CD4-positive, CD25-positive, alpha-beta regulatory T cell (primary cell): ENCODE measurements around the gene KSR2. TPM values are rescaled to one million over a fixed set of nuclear protein-coding genes. Genes with fewer than 3 reads are reported as not detected.
"Not testable (repeated sequence)": the region's sequence is repeated elsewhere in the genome, so short reads cannot be mapped to it uniquely, and the experiment has no call there.

ENCODE experiments used
- ATAC-seq, 2 donors: fragments of 150-1000 bp; cut with Tn5 transposase; one replicate each; pipeline ENCODE4 v1.10.0; 2021; ENCODE audit warnings: low read depth in 2 of 2, moderate number of reproducible peaks in 2 of 2, moderate library complexity in 1 of 2
- DNase-seq, 3 donors: peaks; one replicate each; pipeline versions ENCODE4 v3.0.0 to v3.0.0-alpha.2; 2012 to 2022; ENCODE audit warnings: mixed read lengths in 1 of 3
- H3K27ac ChIP-seq: one replicate; pipeline ENCODE4 v1.7.0; 2013; ENCODE audit warnings: mild to moderate bottlenecking, low read length; ENCODE audit not compliant: insufficient read depth, poor library complexity, severe bottlenecking
- H3K27me3 ChIP-seq: one replicate; pipeline ENCODE4 v1.7.0; 2013; ENCODE audit warnings: low read length; ENCODE audit not compliant: control insufficient read depth, insufficient read depth
- H3K36me3 ChIP-seq: one replicate; pipeline ENCODE4 v1.7.0; 2013; ENCODE audit warnings: mild to moderate bottlenecking, low read length, moderate library complexity; ENCODE audit not compliant: control insufficient read depth, insufficient read depth
- H3K4me1 ChIP-seq: 2 replicates; pipeline ENCODE4 v1.7.0; 2013; ENCODE audit warnings: mild to moderate bottlenecking, low read length; ENCODE audit not compliant: insufficient read depth, control insufficient read depth, poor library complexity, severe bottlenecking
- H3K4me3 ChIP-seq: one replicate; pipeline ENCODE4 v1.7.0; 2013; ENCODE audit warnings: low read depth, mild to moderate bottlenecking, low read length, moderate library complexity
- H3K9me3 ChIP-seq, 2 experiments: 1 replicate in 1 of 2; 2 replicates in 1 of 2; pipeline ENCODE4 v1.7.0; 2013; ENCODE audit warnings: low read length in 2 of 2, mild to moderate bottlenecking in 1 of 2, moderate library complexity in 1 of 2; ENCODE audit not compliant: control insufficient read depth in 2 of 2
- H3K27ac Mint-ChIP-seq, 3 donors: one replicate each; pipeline ENCODE4 v1.8.0; 2020 to 2022; ENCODE audit warnings: mild to moderate bottlenecking in 3 of 3, mixed read lengths in 3 of 3, moderate library complexity in 2 of 3
- H3K27me3 Mint-ChIP-seq: one replicate; pipeline ENCODE4 v1.8.0; 2022; ENCODE audit warnings: mild to moderate bottlenecking, mixed read lengths
- H3K36me3 Mint-ChIP-seq: one replicate; pipeline ENCODE4 v1.8.0; 2020; ENCODE audit warnings: mixed read lengths
- H3K4me1 Mint-ChIP-seq, 4 donors: one replicate each; pipeline ENCODE4 v1.8.0; 2020 to 2022; ENCODE audit warnings: mixed read lengths in 4 of 4, mild to moderate bottlenecking in 1 of 4
- H3K4me3 Mint-ChIP-seq, 4 donors: one replicate each; pipeline ENCODE4 v1.8.0; 2020 to 2022; ENCODE audit warnings: mild to moderate bottlenecking in 4 of 4, mixed read lengths in 4 of 4, moderate library complexity in 3 of 4
- H3K9me3 Mint-ChIP-seq, 7 donors: one replicate each; pipeline ENCODE4 v1.8.0; 2020 to 2022; ENCODE audit warnings: mixed read lengths in 7 of 7, mild to moderate bottlenecking in 3 of 7, moderate library complexity in 2 of 7
- polyA plus RNA-seq, 4 donors: library from polyadenylated mRNA; unstranded; fragments of 300-500 nt; fragmentation: Illumina TruSeq; gene quantifications; one replicate each; pipeline ENCODE4 v1.2.3, GENCODE V29; 2021
- total RNA-seq: library from RNA; stranded (reverse); gene quantifications from one replicate; pipeline ENCODE4 v1.2.3, GENCODE V29; 2022

KSR2 gene
- total and polyA plus RNA-seq, 5 donors from 2014 or later = 0.20 TPM; not detected in 4

DNA sequence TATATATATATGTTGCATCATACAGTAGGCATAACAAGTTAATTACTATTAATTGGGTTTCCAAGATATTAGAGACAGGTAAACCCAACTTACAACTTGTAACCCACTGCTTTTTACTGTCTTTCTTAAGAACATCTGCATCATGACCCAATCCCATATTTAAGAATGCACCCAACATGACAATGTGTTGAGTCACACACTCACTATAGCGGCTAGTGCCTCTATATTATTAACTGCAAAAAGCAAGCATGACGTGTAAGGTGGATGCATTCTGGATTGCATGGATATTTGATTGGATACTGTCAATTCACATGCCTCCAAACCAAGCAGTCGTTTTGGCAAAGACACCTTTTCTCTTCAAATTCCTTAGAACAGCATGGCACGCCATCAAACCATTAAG is 68.2 kb downstream of the KSR2 start:
- no peaks in the 10 kb centered on the region for H3K27me3 Mint-ChIP-seq
- Histone ChIP-seq H3K4me3 (no peak overlapping the region), H3K4me1 (no peaks in the 10 kb centered on the region), H3K27me3 (no peaks in the 10 kb centered on the region), H3K9me3 (no peaks in the 10 kb centered on the region), H3K36me3 (no peaks in the 10 kb centered on the region), H3K27ac (no peak overlapping the region)
- ATAC-seq (no peak), DNase-seq (no peak)
- peaks cover 0 to 10% (median 3%) of the 10 kb centered on the region in 7 donors for H3K9me3 Mint-ChIP-seq
- H3K27ac Mint-ChIP-seq = no peak overlapping the region
- no peaks in the 10 kb centered on the region for H3K36me3 Mint-ChIP-seq
- no peak overlapping the region for H3K4me3 Mint-ChIP-seq
- H3K4me1 Mint-ChIP-seq = no peaks in the 10 kb centered on the region

- peak overlapping the region in 1 of 3 donors; percentile 23 for H3K27ac Mint-ChIP-seq
- Histone ChIP-seq H3K9me3 (no peaks in the 10 kb centered on the region), H3K4me3 (no peak overlapping the region), H3K36me3 (no peaks in the 10 kb centered on the region), H3K4me1 (no peaks in the 10 kb centered on the region), H3K27ac (no peak overlapping the region), H3K27me3 (no peaks in the 10 kb centered on the region)
- H3K9me3 Mint-ChIP-seq = peaks cover 0 to 10% (median 4%) of the 10 kb centered on the region in 7 donors
- DNase-seq = no peak
- H3K4me1 Mint-ChIP-seq = no peaks in the 10 kb centered on the region
- H3K27me3 Mint-ChIP-seq = peaks cover 5% of the 10 kb centered on the region
- ATAC-seq = no peak
- no peak overlapping the region for H3K4me3 Mint-ChIP-seq
- H3K36me3 Mint-ChIP-seq = no peaks in the 10 kb centered on the region
Measured at GRCh38 chr12:117897372-117898161, 71.2 kb downstream of the KSR2 start.

GRCh38 chr12:117896009-117896408 is 72.8 kb downstream of the KSR2 start:
- no peak overlapping the region for H3K27ac ChIP-seq
- H3K4me3 Mint-ChIP-seq = no peak overlapping the region
- no peak overlapping the region for H3K27ac Mint-ChIP-seq

DNA sequence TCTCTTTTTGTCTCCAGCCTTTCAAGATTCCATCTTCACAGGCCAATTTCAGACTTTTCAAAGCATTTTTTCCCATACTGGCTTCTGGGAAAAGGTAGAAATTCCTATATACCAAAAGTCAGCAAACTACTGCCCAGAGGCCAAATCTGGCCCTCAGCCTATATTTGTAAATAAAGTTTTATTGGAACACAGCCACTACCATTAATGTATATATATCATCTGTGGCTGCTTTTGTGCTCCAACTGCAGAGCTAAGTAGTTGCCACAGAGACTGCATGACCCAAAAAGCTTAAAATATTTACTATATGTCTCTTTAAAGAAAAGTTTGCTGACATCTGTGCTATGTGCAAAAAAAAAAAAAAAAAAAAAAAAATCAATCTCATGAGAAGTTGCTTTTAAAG is 76.3 kb downstream of the KSR2 start:
- Histone ChIP-seq H3K36me3 (no peaks in the 10 kb centered on the region), H3K9me3 (no peaks in the 10 kb centered on the region), H3K27me3 (no peaks in the 10 kb centered on the region), H3K27ac (no peak overlapping the region), H3K4me3 (no peak overlapping the region), H3K4me1 (no peaks in the 10 kb centered on the region)
- H3K4me1 Mint-ChIP-seq = peaks cover 0 to 4% (median 0%) of the 10 kb centered on the region in 4 donors
- H3K27me3 Mint-ChIP-seq = peaks cover 14% of the 10 kb centered on the region
- H3K4me3 Mint-ChIP-seq = no peak overlapping the region
- H3K9me3 Mint-ChIP-seq = peaks cover 0 to 8% (median 3%) of the 10 kb centered on the region in 7 donors
- H3K36me3 Mint-ChIP-seq = no peaks in the 10 kb centered on the region
- no peak for ATAC-seq
- H3K27ac Mint-ChIP-seq = no peak overlapping the region
- no peak for DNase-seq

More at GRCh38 chr12:117896009-117896408, 72.8 kb downstream of the KSR2 start:
- Histone ChIP-seq H3K36me3 (no peaks in the 10 kb centered on the region), H3K4me3 (no peak overlapping the region), H3K27me3 (no peaks in the 10 kb centered on the region), H3K9me3 (no peaks in the 10 kb centered on the region), H3K4me1 (no peaks in the 10 kb centered on the region)
- H3K4me1 Mint-ChIP-seq = no peaks in the 10 kb centered on the region
- peaks cover 0 to 10% (median 4%) of the 10 kb centered on the region in 7 donors for H3K9me3 Mint-ChIP-seq
- no peak for ATAC-seq
- H3K27me3 Mint-ChIP-seq = peaks cover 5% of the 10 kb centered on the region
- DNase-seq = no peak
- H3K36me3 Mint-ChIP-seq = no peaks in the 10 kb centered on the region

GRCh38 chr12:117891265-117891664 is 77.5 kb downstream of the KSR2 start:
- H3K36me3 Mint-ChIP-seq, H3K27ac ChIP-seq, H3K4me3 Mint-ChIP-seq, DNase-seq, H3K36me3 ChIP-seq, H3K4me1 Mint-ChIP-seq, H3K9me3 ChIP-seq, H3K27me3 ChIP-seq, H3K9me3 Mint-ChIP-seq, H3K27ac Mint-ChIP-seq, H3K4me3 ChIP-seq, H3K4me1 ChIP-seq, ATAC-seq: not testable (repeated sequence)
- H3K27me3 Mint-ChIP-seq = peaks cover 14% of the 10 kb centered on the region

DNA sequence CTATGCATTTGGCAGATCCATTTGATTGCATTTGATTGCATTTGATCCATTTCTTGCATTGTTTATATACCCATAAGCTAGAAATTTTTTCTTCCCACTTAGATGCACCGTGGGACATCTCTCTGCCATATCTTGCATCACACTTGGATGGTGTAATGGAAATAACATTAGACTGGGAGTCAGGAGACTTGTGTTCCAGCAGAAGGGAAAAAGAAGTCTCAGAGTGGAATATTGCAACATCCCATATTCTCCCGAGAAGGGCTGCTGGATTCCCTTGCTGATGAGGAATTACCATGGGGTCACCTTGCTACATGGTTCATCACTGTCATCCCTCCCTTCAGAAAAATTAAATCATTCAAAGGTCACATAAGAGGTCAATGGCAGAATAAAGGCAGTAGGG is 78.1 kb downstream of the KSR2 start:
- Histone ChIP-seq H3K27ac (no peak overlapping the region), H3K4me1 (no peaks in the 10 kb centered on the region), H3K36me3 (no peaks in the 10 kb centered on the region), H3K4me3 (no peak overlapping the region), H3K27me3 (no peaks in the 10 kb centered on the region), H3K9me3 (no peaks in the 10 kb centered on the region)
- ATAC-seq (no peak), DNase-seq (no peak)
- Mint-ChIP-seq H3K4me3 (no peak overlapping the region), H3K9me3 (peaks cover 0 to 5% (median 0%) of the 10 kb centered on the region in 7 donors), H3K36me3 (no peaks in the 10 kb centered on the region), H3K27me3 (peaks cover 14% of the 10 kb centered on the region), H3K4me1 (peaks cover 0 to 4% (median 0%) of the 10 kb centered on the region in 4 donors), H3K27ac (no peak overlapping the region)

GRCh38 chr12:117890137-117890536 is 78.7 kb downstream of the KSR2 start:
- no peaks in the 10 kb centered on the region for H3K9me3 ChIP-seq
- H3K36me3 ChIP-seq = no peaks in the 10 kb centered on the region
- H3K36me3 Mint-ChIP-seq = no peaks in the 10 kb centered on the region
- DNase-seq (no peak), ATAC-seq (no peak)
- H3K4me3 Mint-ChIP-seq = no peak overlapping the region
- no peaks in the 10 kb centered on the region for H3K4me1 ChIP-seq
- H3K9me3 Mint-ChIP-seq = peaks cover 0 to 5% (median 0%) of the 10 kb centered on the region in 7 donors
- H3K4me3 ChIP-seq = no peak overlapping the region
- H3K4me1 Mint-ChIP-seq = peaks cover 0 to 4% (median 0%) of the 10 kb centered on the region in 4 donors
- H3K27me3 ChIP-seq = no peaks in the 10 kb centered on the region
- no peak overlapping the region for H3K27ac ChIP-seq
- peaks cover 14% of the 10 kb centered on the region for H3K27me3 Mint-ChIP-seq
- H3K27ac Mint-ChIP-seq = no peak overlapping the region

DNA sequence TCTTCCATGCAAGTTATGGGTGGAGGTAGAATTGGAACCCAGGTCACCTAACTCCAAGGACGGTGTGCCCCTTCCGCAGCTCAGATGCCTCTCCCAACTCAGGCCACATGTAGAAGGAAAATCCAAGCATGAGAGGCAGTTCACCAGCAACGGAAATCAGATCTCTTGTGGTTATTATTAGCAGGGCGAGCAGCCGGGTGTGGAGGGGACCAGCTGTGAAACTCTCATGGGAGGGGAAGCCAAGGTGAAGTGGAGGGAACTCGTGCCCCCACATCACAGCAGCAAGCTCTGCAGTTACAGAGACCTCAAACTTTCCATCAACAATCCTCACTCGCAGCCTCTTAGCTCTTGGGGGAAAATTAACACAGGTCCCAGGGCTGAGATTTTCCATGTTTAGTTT is 79.7 kb downstream of the KSR2 start:
- Histone ChIP-seq H3K36me3 (no peaks in the 10 kb centered on the region), H3K27ac (no peak overlapping the region), H3K4me3 (no peak overlapping the region), H3K27me3 (no peaks in the 10 kb centered on the region), H3K4me1 (no peaks in the 10 kb centered on the region), H3K9me3 (no peaks in the 10 kb centered on the region)
- peaks cover 0 to 5% (median 0%) of the 10 kb centered on the region in 7 donors for H3K9me3 Mint-ChIP-seq
- H3K27me3 Mint-ChIP-seq = peaks cover 14% of the 10 kb centered on the region
- ATAC-seq (no peak), DNase-seq (no peak)
- H3K4me1 Mint-ChIP-seq = peaks cover 0 to 4% (median 0%) of the 10 kb centered on the region in 4 donors
- no peaks in the 10 kb centered on the region for H3K36me3 Mint-ChIP-seq
- H3K27ac Mint-ChIP-seq = peak overlapping the region in 1 of 3 donors; percentile 41
- H3K4me3 Mint-ChIP-seq = no peak overlapping the region
